ENCODE results near the gene CCSER1. TPM values are rescaled to one million over a fixed set of nuclear protein-coding genes. Genes with fewer than 3 reads are reported as not detected.

Gene CCSER1
- total and polyA plus RNA-seq, 2 donors (not counting 1 experiment from before 2014, with no cell fraction given): 10.7 to 39.5 TPM

DNA sequence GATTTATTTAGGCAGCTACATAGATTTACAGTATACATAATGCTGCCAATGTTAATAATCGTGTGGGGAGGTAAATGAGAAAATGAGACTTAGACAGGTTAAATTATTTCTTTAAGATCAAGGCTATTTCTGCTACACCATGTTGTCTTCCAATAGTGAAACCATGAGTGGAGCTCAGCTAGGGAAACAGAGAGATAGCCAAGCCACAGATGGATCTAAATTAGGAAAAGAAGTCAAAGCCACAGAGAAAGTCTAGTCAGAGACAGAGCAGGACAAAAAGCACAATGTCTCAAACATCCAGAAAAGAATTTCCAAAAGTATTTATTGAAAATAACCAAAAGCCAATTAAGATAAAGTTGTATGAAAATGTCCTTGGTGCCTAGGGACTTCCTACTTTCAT is 1309.4 kb downstream of the CCSER1 start:
- TF ChIP-seq EZH2 (IDR thresholded peaks at IDR 0.05; ENCODE audit: borderline replicate concordance, insufficient read depth, low read depth, low read length, poor library complexity, severe bottlenecking): no peak
- no peak for TF ChIP-seq CTCF (IDR thresholded peaks at IDR 0.05)
- Histone ChIP-seq H3K4me2 (replicated peaks; ENCODE audit: low read depth, low read length, poor library complexity, severe bottlenecking) (no peak overlapping the region), H3K4me1 (ENCODE audit: control insufficient read depth in 2 of 2, insufficient read depth in 2 of 2, low read length in 2 of 2) (no peaks in the 10 kb centered on the region), H3K4me3 (ENCODE audit: control extremely low read depth in 1 of 5, extremely low read depth in 1 of 5, insufficient read depth in 1 of 5, low read depth in 2 of 5, low read length in 4 of 5) (no peak overlapping the region), H3K9me3 (ENCODE audit: control extremely low read depth in 1 of 3, control insufficient read depth in 2 of 3, insufficient read depth in 1 of 3, low read length in 2 of 3) (peaks cover 0 to 4% (median 0%) of the 10 kb centered on the region in 3 donors), H3K9ac (ENCODE audit: low read length) (no peak overlapping the region), H3K36me3 (replicated peaks in 1 of 2; ENCODE audit: control extremely low read depth in 1 of 2, control insufficient read depth in 1 of 2, extremely low read depth in 1 of 2, insufficient read depth in 2 of 2, low read length in 1 of 2) (no peaks in the 10 kb centered on the region), H3K79me2 (ENCODE audit: control insufficient read depth, insufficient read depth, low read length) (no peaks in the 10 kb centered on the region), H4K20me1 (ENCODE audit: control insufficient read depth, insufficient read depth, low read length, poor library complexity, severe bottlenecking) (no peaks in the 10 kb centered on the region), H3K27ac (ENCODE audit: low read length in 2 of 2) (no peak overlapping the region), H3K27me3 (replicated peaks in 1 of 4; ENCODE audit: control extremely low read depth in 1 of 4, control insufficient read depth in 3 of 4, insufficient read depth in 4 of 4, low read length in 3 of 4) (no peaks in the 10 kb centered on the region), H2AFZ (ENCODE audit: insufficient read depth, low read depth, low read length, poor library complexity, severe bottlenecking) (no peak overlapping the region)
- no peak overlapping the region for H3K4me3 Mint-ChIP-seq
- ATAC-seq (ENCODE audit: low read depth) (no peak), DNase-seq (no peak)
- ChIA-PET POLR2A (no interaction called here), CTCF (no interaction called here)
- H3K9me3 Mint-ChIP-seq (ENCODE audit: insufficient read depth): peaks cover 6% of the 10 kb centered on the region
- no peaks in the 10 kb centered on the region for H3K4me1 Mint-ChIP-seq
- no peak overlapping the region for H3K27ac Mint-ChIP-seq
- no CpG with 5 or more reads among the region's 1 CpG for WGBS (ENCODE audit: insufficient coverage)
- H3K27me3 Mint-ChIP-seq: no peaks in the 10 kb centered on the region
- intact Hi-C loops (cut with micrococcal nuclease): no loop called here

DNA sequence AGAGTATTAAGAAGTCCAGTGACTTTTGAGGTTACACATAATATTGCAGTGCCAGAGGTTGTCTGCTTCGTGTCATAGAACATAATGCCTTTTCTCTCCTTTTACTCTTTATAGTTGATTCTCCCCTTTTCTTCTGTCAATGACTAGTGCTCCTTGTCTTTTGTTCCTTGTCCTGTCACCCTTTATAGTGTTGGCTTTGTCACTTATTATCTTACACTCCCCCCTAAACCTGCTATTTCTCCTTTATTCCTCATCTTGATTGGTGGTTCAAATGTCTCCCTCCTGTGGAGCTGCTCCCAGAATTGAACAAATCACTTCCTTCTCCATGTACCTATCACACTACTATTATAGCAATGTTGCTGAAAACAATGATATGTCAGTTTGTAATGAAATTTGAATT is 1320.0 kb downstream of the CCSER1 start:
- TF ChIP-seq EZH2 (IDR thresholded peaks at IDR 0.05; ENCODE audit: borderline replicate concordance, insufficient read depth, low read depth, low read length, poor library complexity, severe bottlenecking) (no peak), CTCF (IDR thresholded peaks at IDR 0.05) (no peak)
- no peak overlapping the region for H3K4me2 ChIP-seq (replicated peaks; ENCODE audit: low read depth, low read length, poor library complexity, severe bottlenecking)
- no peak overlapping the region for H3K27ac ChIP-seq (ENCODE audit: low read length in 2 of 2)
- no peaks in the 10 kb centered on the region for H3K79me2 ChIP-seq (ENCODE audit: control insufficient read depth, insufficient read depth, low read length)
- Mint-ChIP-seq H3K9me3 (ENCODE audit: insufficient read depth) (no peaks in the 10 kb centered on the region), H3K4me3 (no peak overlapping the region), H3K27ac (no peak overlapping the region), H3K4me1 (no peaks in the 10 kb centered on the region), H3K27me3 (no peaks in the 10 kb centered on the region)
- no peaks in the 10 kb centered on the region for H3K9me3 ChIP-seq (ENCODE audit: control extremely low read depth in 1 of 3, control insufficient read depth in 2 of 3, insufficient read depth in 1 of 3, low read length in 2 of 3)
- no peak for ATAC-seq (ENCODE audit: low read depth)
- H3K4me1 ChIP-seq (ENCODE audit: control insufficient read depth in 2 of 2, insufficient read depth in 2 of 2, low read length in 2 of 2): no peaks in the 10 kb centered on the region
- no peak overlapping the region for H2AFZ ChIP-seq (ENCODE audit: insufficient read depth, low read depth, low read length, poor library complexity, severe bottlenecking)
- H3K9ac ChIP-seq (ENCODE audit: low read length): no peak overlapping the region
- intact Hi-C loops (cut with micrococcal nuclease): no loop called here
- DNase-seq: no peak
- POLR2A ChIA-PET: no interaction called here
- no peaks in the 10 kb centered on the region for H3K27me3 ChIP-seq (replicated peaks in 1 of 4; ENCODE audit: control extremely low read depth in 1 of 4, control insufficient read depth in 3 of 4, insufficient read depth in 4 of 4, low read length in 3 of 4)
- H3K36me3 ChIP-seq (replicated peaks in 1 of 2; ENCODE audit: control extremely low read depth in 1 of 2, control insufficient read depth in 1 of 2, extremely low read depth in 1 of 2, insufficient read depth in 2 of 2, low read length in 1 of 2): no peaks in the 10 kb centered on the region
- WGBS (ENCODE audit: insufficient coverage): no CpG with 5 or more reads among the region's 1 CpG
- CTCF ChIA-PET: no interaction called here
- H4K20me1 ChIP-seq (ENCODE audit: control insufficient read depth, insufficient read depth, low read length, poor library complexity, severe bottlenecking): no peaks in the 10 kb centered on the region
- no peak overlapping the region for H3K4me3 ChIP-seq (ENCODE audit: control extremely low read depth in 1 of 5, extremely low read depth in 1 of 5, insufficient read depth in 1 of 5, low read depth in 2 of 5, low read length in 4 of 5)

Data from B cell (primary cell).